DOHH2 (cell line): ENCODE measurements around the gene RBBP8.
A peak's percentile ranks its signal among the peaks of the same experiment; 100 is the strongest.

Source experiments
- H3F3A ChIP-seq: fragments of 200-600 bp; sonication (generic), shearing (Covaris generic); 2 replicates; pipeline ENCODE4 v1.6.0; 2016; ENCODE audit warnings: antibody characterized with exemption, mild to moderate bottlenecking; ENCODE audit not compliant: control insufficient read depth, insufficient read depth
- H3K27ac ChIP-seq: fragments of 200-600 bp; sonication (generic); 2 replicates; pipeline ENCODE4 v1.5.1; 2014; ENCODE audit warnings: low read depth, mild to moderate bottlenecking, low read length, moderate library complexity
- H3K27me3 ChIP-seq: fragments of 200-600 bp; sonication (generic); 2 replicates; pipeline ENCODE4 v1.6.1; 2014; ENCODE audit warnings: mild to moderate bottlenecking, low read length, mixed read lengths; ENCODE audit not compliant: control insufficient read depth
- H3K36me3 ChIP-seq: fragments of 200-600 bp; sonication (generic); 2 replicates; pipeline ENCODE4 v1.6.1; 2014; ENCODE audit warnings: mild to moderate bottlenecking, low read length, moderate library complexity, mixed read lengths; ENCODE audit not compliant: control insufficient read depth
- H3K4me1 ChIP-seq: fragments of 200-600 bp; sonication (generic); 2 replicates; pipeline ENCODE4 v1.6.1; 2014; ENCODE audit warnings: mild to moderate bottlenecking, low read length, mixed read lengths; ENCODE audit not compliant: control insufficient read depth
- H3K4me2 ChIP-seq: fragments of 200-600 bp; sonication (generic); 2 replicates; pipeline ENCODE4 v1.6.0; 2014; ENCODE audit warnings: mild to moderate bottlenecking, low read length, moderate library complexity
- H3K4me3 ChIP-seq: fragments of 200-600 bp; sonication (generic); 2 replicates; pipeline ENCODE4 v1.5.1; 2014; ENCODE audit warnings: mild to moderate bottlenecking, low read length, mixed read lengths
- H3K79me2 ChIP-seq: fragments of 200-600 bp; sonication (generic); 2 replicates; pipeline ENCODE4 v1.6.1; 2014; ENCODE audit warnings: mild to moderate bottlenecking, low read length, mixed read lengths; ENCODE audit not compliant: control insufficient read depth
- H3K9me2 ChIP-seq: fragments of 200-600 bp; sonication (generic); replicated peaks from 2 replicates; pipeline ENCODE4 v1.6.1; 2014; ENCODE audit warnings: mild to moderate bottlenecking, low read length, mixed read lengths; ENCODE audit not compliant: control insufficient read depth
- H3K9me3 ChIP-seq: fragments of 200-600 bp; sonication (generic); 2 replicates; pipeline ENCODE4 v1.6.1; 2014; ENCODE audit warnings: antibody characterized with exemption, low read length, mixed read lengths; ENCODE audit not compliant: control insufficient read depth, insufficient read depth
- H4K20me1 ChIP-seq: fragments of 200-600 bp; sonication (generic); 2 replicates; pipeline ENCODE4 v1.6.0; 2014; ENCODE audit warnings: low read depth, mild to moderate bottlenecking, antibody characterized with exemption, low read length, moderate library complexity; ENCODE audit not compliant: control insufficient read depth, insufficient read depth
- EZH2phosphoT487 ChIP-seq: fragments of 200-600 bp; sonication (generic); IDR thresholded peaks from 2 replicates; pipeline ENCODE4 v1.6.1; 2017; ENCODE audit warnings: borderline replicate concordance, mild to moderate bottlenecking, antibody characterized with exemption, low read length, moderate library complexity, mixed read lengths
- TF ChIP-seq, protein P1 (sequence below): fragments of 200-600 bp; sonication (generic); IDR thresholded peaks from one replicate; pipeline ENCODE4 v1.5.1; 2014; ENCODE audit warnings: antibody characterized with exemption, mild to moderate bottlenecking, low read depth, low read length; ENCODE audit not compliant: poor library complexity, severe bottlenecking

Gene RBBP8

DNA sequence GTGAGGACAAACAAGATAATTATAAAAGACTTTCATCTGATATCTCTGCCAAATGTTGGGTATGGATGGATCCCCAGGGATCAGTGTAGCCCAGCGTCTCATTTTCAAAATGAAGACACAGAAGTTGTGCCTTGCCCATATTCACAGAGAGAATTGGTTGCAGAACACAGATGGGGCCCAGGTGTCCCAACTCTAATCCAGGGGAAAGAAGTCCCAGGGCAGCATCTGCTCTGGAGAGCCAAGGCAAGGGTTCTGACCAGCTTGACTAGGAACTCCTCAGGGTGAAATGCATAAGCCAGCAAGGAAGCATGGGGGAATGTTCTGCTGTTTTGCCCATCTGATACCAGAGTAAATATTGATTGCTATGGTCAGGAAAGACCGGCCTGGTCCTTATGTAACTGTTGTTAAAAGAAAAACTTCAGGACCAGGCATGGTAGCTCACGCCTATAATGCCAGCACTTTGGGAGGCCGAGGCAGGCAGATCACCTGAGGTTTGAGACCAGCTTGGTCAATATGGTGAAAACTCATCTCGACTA, 133.4 kb downstream of the RBBP8 start:
- no peak overlapping the region for H3K27ac ChIP-seq

DNA sequence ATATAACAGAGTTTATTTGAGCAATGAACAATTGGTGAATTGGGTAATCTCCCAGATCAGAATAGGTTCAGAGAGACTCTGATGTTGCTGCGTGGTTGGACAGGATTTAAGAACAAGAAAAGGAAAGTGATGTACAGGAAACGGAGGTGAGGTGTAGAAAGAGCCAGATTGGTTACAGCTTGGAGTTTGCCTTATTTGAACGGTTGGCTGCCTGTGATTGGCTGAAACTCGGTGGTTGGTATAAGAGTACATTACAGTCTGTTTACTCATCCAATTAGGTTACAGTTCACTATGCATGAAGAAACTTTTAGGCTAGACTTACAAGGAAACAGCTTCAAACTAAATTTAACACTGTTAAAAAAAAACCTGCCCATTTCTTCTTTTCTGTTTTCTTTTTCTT, 134.1 kb downstream of the RBBP8 start:
- no peaks in the 10 kb centered on the region for H3K79me2 ChIP-seq
- no peaks in the 10 kb centered on the region for H3F3A ChIP-seq
- no peak overlapping the region for H3K27ac ChIP-seq
- H3K9me3 ChIP-seq = no peaks in the 10 kb centered on the region
- H3K36me3 ChIP-seq = no peaks in the 10 kb centered on the region
- 0 out of 2 replicates have a peak, but pooled peaks cover 3% of the 10 kb centered on the region for H3K27me3 ChIP-seq
- H3K4me1 ChIP-seq = peaks cover 41% of the 10 kb centered on the region
- peak overlapping the region; percentile 29 for H3K4me2 ChIP-seq
- TF ChIP-seq EZH2phosphoT487 = no peak
- TF ChIP-seq, protein P1, sequence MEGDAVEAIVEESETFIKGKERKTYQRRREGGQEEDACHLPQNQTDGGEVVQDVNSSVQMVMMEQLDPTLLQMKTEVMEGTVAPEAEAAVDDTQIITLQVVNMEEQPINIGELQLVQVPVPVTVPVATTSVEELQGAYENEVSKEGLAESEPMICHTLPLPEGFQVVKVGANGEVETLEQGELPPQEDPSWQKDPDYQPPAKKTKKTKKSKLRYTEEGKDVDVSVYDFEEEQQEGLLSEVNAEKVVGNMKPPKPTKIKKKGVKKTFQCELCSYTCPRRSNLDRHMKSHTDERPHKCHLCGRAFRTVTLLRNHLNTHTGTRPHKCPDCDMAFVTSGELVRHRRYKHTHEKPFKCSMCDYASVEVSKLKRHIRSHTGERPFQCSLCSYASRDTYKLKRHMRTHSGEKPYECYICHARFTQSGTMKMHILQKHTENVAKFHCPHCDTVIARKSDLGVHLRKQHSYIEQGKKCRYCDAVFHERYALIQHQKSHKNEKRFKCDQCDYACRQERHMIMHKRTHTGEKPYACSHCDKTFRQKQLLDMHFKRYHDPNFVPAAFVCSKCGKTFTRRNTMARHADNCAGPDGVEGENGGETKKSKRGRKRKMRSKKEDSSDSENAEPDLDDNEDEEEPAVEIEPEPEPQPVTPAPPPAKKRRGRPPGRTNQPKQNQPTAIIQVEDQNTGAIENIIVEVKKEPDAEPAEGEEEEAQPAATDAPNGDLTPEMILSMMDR = no peak
- no peaks in the 10 kb centered on the region for H3K9me2 ChIP-seq
- H3K4me3 ChIP-seq = no peak overlapping the region
- H4K20me1 ChIP-seq = no peaks in the 10 kb centered on the region

More for the DNA sequence above, 133.4 kb downstream of the RBBP8 start:
- H4K20me1 ChIP-seq = no peaks in the 10 kb centered on the region
- H3K4me1 ChIP-seq = peaks cover 35% of the 10 kb centered on the region
- H3K36me3 ChIP-seq = no peaks in the 10 kb centered on the region
- H3K4me2 ChIP-seq = no peak overlapping the region
- no peaks in the 10 kb centered on the region for H3K9me2 ChIP-seq
- H3K9me3 ChIP-seq = no peaks in the 10 kb centered on the region
- no peaks in the 10 kb centered on the region for H3K79me2 ChIP-seq
- H3F3A ChIP-seq = no peaks in the 10 kb centered on the region
- H3K4me3 ChIP-seq = no peak overlapping the region
- 0 out of 2 replicates have a peak, but pooled peaks cover 3% of the 10 kb centered on the region for H3K27me3 ChIP-seq
- TF ChIP-seq EZH2phosphoT487 = no peak
- TF ChIP-seq, protein P1 = no peak

DNA sequence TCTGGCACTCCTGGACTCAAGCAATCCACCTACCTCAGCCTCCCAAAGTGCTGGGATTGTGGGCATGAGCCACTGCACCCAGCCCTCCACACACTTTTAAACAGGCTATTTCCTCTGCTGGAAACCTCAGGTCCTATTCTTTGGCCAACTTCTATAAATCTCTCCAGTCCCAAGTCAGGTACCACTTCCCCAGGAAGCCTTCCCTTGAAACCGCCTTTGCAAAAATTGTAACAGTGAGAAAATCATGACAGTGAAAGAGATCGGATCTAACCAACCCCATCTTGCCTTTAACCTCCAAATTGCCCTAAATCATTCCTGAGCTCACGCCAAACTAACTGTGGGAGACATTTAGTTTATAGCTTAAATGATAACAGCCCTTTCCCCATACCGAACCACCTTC, 134.9 kb downstream of the RBBP8 start:
- Histone ChIP-seq H3K4me1 (peaks cover 47% of the 10 kb centered on the region), H3K4me2 (0 out of 2 replicates have a peak overlapping the region, but pooled peaks have one; percentile 29), H3K36me3 (no peaks in the 10 kb centered on the region), H3K79me2 (no peaks in the 10 kb centered on the region), H3K27ac (no peak overlapping the region), H3K9me2 (no peaks in the 10 kb centered on the region), H3K27me3 (0 out of 2 replicates have a peak, but pooled peaks cover 1% of the 10 kb centered on the region), H3K9me3 (no peaks in the 10 kb centered on the region), H4K20me1 (no peaks in the 10 kb centered on the region), H3F3A (no peaks in the 10 kb centered on the region), H3K4me3 (no peak overlapping the region)
- no peak for TF ChIP-seq EZH2phosphoT487
- TF ChIP-seq, protein P1 = no peak
